ENCODE results near the gene ZNF438. TPM values are rescaled to one million over a fixed set of nuclear protein-coding genes. Genes with fewer than 3 reads are reported as not detected.
"Not testable (repeated sequence)": the region's sequence is repeated elsewhere in the genome, so short reads cannot be mapped to it uniquely, and the experiment has no call there.

Gene ZNF438
- total RNA-seq, 1 experiment from 2014 or later, result 2.0 TPM

GRCh38 chr10:31061941-31062340 lies 30.3 kb upstream of the ZNF438 start:
- H3K36me3 ChIP-seq (ENCODE audit: insufficient read depth, low read length, poor library complexity, severe bottlenecking), result no peaks in the 10 kb centered on the region
- CTCF ChIA-PET, result no interaction called here
- BruUV-seq (replicated peaks), result no TSS peak
- no peaks in the 10 kb centered on the region for H3K9me3 ChIP-seq (ENCODE audit: low read depth, low read length, poor library complexity, severe bottlenecking)
- TF ChIP-seq CTCF (conservative IDR thresholded peaks at IDR 0.05; ENCODE audit: low read depth, low read length), result no peak
- TF ChIP-seq EZH2 (IDR thresholded peaks at IDR 0.05; ENCODE audit: borderline replicate concordance, low read depth, low read length, poor library complexity, severe bottlenecking), result no peak
- H3K27me3 ChIP-seq (replicated peaks; ENCODE audit: insufficient read depth, low read depth, low read length, poor library complexity), result no peaks in the 10 kb centered on the region
- DNase-seq (ENCODE audit: low spot score), result no peak
- no peaks in the 10 kb centered on the region for H3K4me1 ChIP-seq (ENCODE audit: insufficient read depth, low read length, poor library complexity, severe bottlenecking)
- intact Hi-C loops (cut with micrococcal nuclease; ENCODE audit: unreplicated experiment), result no loop called here
- POLR2A ChIA-PET (ENCODE audit: low non-redundant PET), result no interaction called here
- H3K4me3 ChIP-seq (ENCODE audit: low read depth, low read length, poor library complexity, severe bottlenecking), result no peak overlapping the region
- H3K27ac ChIP-seq (ENCODE audit: low read depth, low read length, poor library complexity, severe bottlenecking), result no peak overlapping the region

- Histone ChIP-seq H3K4me3 (ENCODE audit: low read depth, low read length, poor library complexity, severe bottlenecking) (no peak overlapping the region), H3K27me3 (replicated peaks; ENCODE audit: insufficient read depth, low read depth, low read length, poor library complexity) (no peaks in the 10 kb centered on the region), H3K9me3 (ENCODE audit: low read depth, low read length, poor library complexity, severe bottlenecking) (no peaks in the 10 kb centered on the region), H3K36me3 (ENCODE audit: insufficient read depth, low read length, poor library complexity, severe bottlenecking) (no peaks in the 10 kb centered on the region), H3K27ac (ENCODE audit: low read depth, low read length, poor library complexity, severe bottlenecking) (no peak overlapping the region), H3K4me1 (ENCODE audit: insufficient read depth, low read length, poor library complexity, severe bottlenecking) (no peaks in the 10 kb centered on the region)
- ChIA-PET CTCF (no interaction called here), POLR2A (ENCODE audit: low non-redundant PET) (no interaction called here)
- no TSS peak for BruUV-seq (replicated peaks)
- intact Hi-C loops (cut with micrococcal nuclease; ENCODE audit: unreplicated experiment), result no loop called here
- no peak for DNase-seq (ENCODE audit: low spot score)
- no peak for TF ChIP-seq CTCF (conservative IDR thresholded peaks at IDR 0.05; ENCODE audit: low read depth, low read length)
- TF ChIP-seq EZH2 (IDR thresholded peaks at IDR 0.05; ENCODE audit: borderline replicate concordance, low read depth, low read length, poor library complexity, severe bottlenecking), result no peak
These were observed 27.4 kb upstream of the ZNF438 start for GRCh38 chr10:31058795-31059703.

GRCh38 chr10:31056678-31057077 lies 25.0 kb upstream of the ZNF438 start:
- H3K27ac ChIP-seq (ENCODE audit: low read depth, low read length, poor library complexity, severe bottlenecking); H3K36me3 ChIP-seq (ENCODE audit: insufficient read depth, low read length, poor library complexity, severe bottlenecking); H3K9me3 ChIP-seq (ENCODE audit: low read depth, low read length, poor library complexity, severe bottlenecking); H3K4me3 ChIP-seq (ENCODE audit: low read depth, low read length, poor library complexity, severe bottlenecking); intact Hi-C loops (cut with micrococcal nuclease; ENCODE audit: unreplicated experiment); H3K4me1 ChIP-seq (ENCODE audit: insufficient read depth, low read length, poor library complexity, severe bottlenecking); H3K27me3 ChIP-seq (replicated peaks; ENCODE audit: insufficient read depth, low read depth, low read length, poor library complexity); POLR2A ChIA-PET (ENCODE audit: low non-redundant PET); BruUV-seq (replicated peaks); CTCF ChIA-PET; DNase-seq (ENCODE audit: low spot score): not testable (repeated sequence)
